GM23338 (cell line): ENCODE data around the gene DRG2. TPM values are rescaled to one million over a fixed set of nuclear protein-coding genes. Genes with fewer than 3 reads are reported as not detected.

Experiments
- ATAC-seq: fragments of 200-7000 bp; cut with Tn5 transposase; 3 replicates; pipeline ENCODE4 v1.9.1; 2020
- DNase-seq: peaks from one replicate; pipeline ENCODE4 v3.0.0-alpha.2; 2015; ENCODE audit warnings: low spot score
- H2AFZ ChIP-seq: fragments of 200-600 bp; sonication (generic); 2 replicates; pipeline ENCODE4 v1.8.0; 2016; ENCODE audit warnings: antibody characterized with exemption, mild to moderate bottlenecking, moderate library complexity
- H3F3A ChIP-seq: fragments of 200-600 bp; sonication (generic); replicated peaks from 2 replicates; pipeline ENCODE4 v1.8.0; 2017; ENCODE audit warnings: antibody characterized with exemption, mixed run types, low read depth
- H3K27ac ChIP-seq: fragments of 200-600 bp; sonication (generic); 2 replicates; pipeline ENCODE4 v1.6.1; 2016; ENCODE audit warnings: low read depth
- H3K27me3 ChIP-seq: fragments of 200-600 bp; sonication (generic); 2 replicates; pipeline ENCODE4 v1.8.0; 2016; ENCODE audit warnings: mild to moderate bottlenecking, mixed run types, moderate library complexity; ENCODE audit not compliant: insufficient read depth
- H3K36me3 ChIP-seq: fragments of 200-600 bp; sonication (generic); 2 replicates; pipeline ENCODE4 v1.8.0; 2016; ENCODE audit warnings: mild to moderate bottlenecking; ENCODE audit not compliant: insufficient read depth
- H3K4me1 ChIP-seq: fragments of 200-600 bp; sonication (generic); 2 replicates; pipeline ENCODE4 v1.8.0; 2016; ENCODE audit warnings: mild to moderate bottlenecking, moderate library complexity; ENCODE audit not compliant: insufficient read depth
- H3K4me2 ChIP-seq: fragments of 200-600 bp; sonication (generic); 2 replicates; pipeline ENCODE4 v1.7.1; 2017; ENCODE audit warnings: mixed run types
- H3K4me3 ChIP-seq: fragments of 200-600 bp; sonication (generic); 2 replicates; pipeline ENCODE4 v1.6.1; 2016; ENCODE audit warnings: mixed run types
- H3K79me2 ChIP-seq: fragments of 200-600 bp; sonication (generic); replicated peaks from 2 replicates; pipeline ENCODE4 v1.8.0; 2017; ENCODE audit warnings: mild to moderate bottlenecking; ENCODE audit not compliant: insufficient read depth
- H3K9me2 ChIP-seq: fragments of 200-600 bp; sonication (generic); 2 replicates; pipeline ENCODE4 v1.8.0; 2017; ENCODE audit not compliant: insufficient read depth
- H4K20me1 ChIP-seq: fragments of 200-600 bp; sonication (generic); replicated peaks from 2 replicates; pipeline ENCODE4 v1.8.0; 2017; ENCODE audit warnings: mild to moderate bottlenecking; ENCODE audit not compliant: insufficient read depth
- H3K27ac Mint-ChIP-seq: 2 replicates; pipeline ENCODE4 v1.8.0; 2020; ENCODE audit warnings: inconsistent platforms, mild to moderate bottlenecking, moderate library complexity, mixed read lengths
- H3K27me3 Mint-ChIP-seq: 3 replicates; pipeline ENCODE4 v1.8.0; 2022; ENCODE audit warnings: low read depth, mild to moderate bottlenecking, moderate library complexity, mixed read lengths, inconsistent platforms; ENCODE audit not compliant: insufficient read depth, poor library complexity
- H3K36me3 Mint-ChIP-seq: 3 replicates; pipeline ENCODE4 v1.8.0; 2021; ENCODE audit warnings: low read depth, mild to moderate bottlenecking, inconsistent platforms, moderate library complexity, mixed read lengths
- H3K4me1 Mint-ChIP-seq: 3 replicates; pipeline ENCODE4 v1.8.0; 2020; ENCODE audit warnings: mild to moderate bottlenecking, inconsistent platforms, mixed read lengths
- H3K4me3 Mint-ChIP-seq: 3 replicates; pipeline ENCODE4 v1.8.0; 2021; ENCODE audit warnings: moderate library complexity, mild to moderate bottlenecking, inconsistent platforms, mixed read lengths
- H3K9me3 Mint-ChIP-seq: 3 replicates; pipeline ENCODE4 v1.8.0; 2020; ENCODE audit warnings: moderate library complexity, mild to moderate bottlenecking, inconsistent platforms, mixed read lengths
- CREB1 ChIP-seq: fragments of 250-450 bp; sonication (Bioruptor Pico); IDR thresholded peaks from 2 replicates; pipeline ENCODE4 v1.5.0; 2020; ENCODE audit warnings: low read depth, mild to moderate bottlenecking, moderate library complexity
- EZH2 ChIP-seq: fragments of 200-600 bp; sonication (generic); IDR thresholded peaks from one replicate; pipeline ENCODE4 v1.8.0; 2017; ENCODE audit warnings: antibody characterized with exemption, mild to moderate bottlenecking, low read depth; ENCODE audit not compliant: unreplicated experiment
- EZH2phosphoT487 ChIP-seq: fragments of 200-600 bp; sonication (generic); IDR thresholded peaks from one replicate; pipeline ENCODE4 v1.8.1; 2018; ENCODE audit warnings: antibody characterized with exemption; ENCODE audit not compliant: unreplicated experiment
- JUNB ChIP-seq: IDR thresholded peaks from one replicate; pipeline ENCODE4 v1.6.1; 2016; ENCODE audit warnings: antibody characterized with exemption; ENCODE audit not compliant: unreplicated experiment
- NANOG ChIP-seq: IDR thresholded peaks from 2 replicates; pipeline ENCODE4 v1.6.1; 2016; ENCODE audit warnings: antibody characterized with exemption, borderline replicate concordance
- POLR2AphosphoS5 ChIP-seq: IDR thresholded peaks from 2 replicates; pipeline ENCODE4 v1.6.1; 2016; ENCODE audit warnings: antibody characterized with exemption, low read depth
- STAT1 ChIP-seq: IDR thresholded peaks from one replicate; pipeline ENCODE4 v1.6.1; 2016; ENCODE audit warnings: antibody characterized with exemption; ENCODE audit not compliant: unreplicated experiment
- ZNF114 ChIP-seq: fragments of 250-450 bp; sonication (Bioruptor Pico); IDR thresholded peaks from 2 replicates; pipeline ENCODE4 v1.5.0; 2020; ENCODE audit warnings: mild to moderate bottlenecking, moderate library complexity
- ZNF331 ChIP-seq: fragments of 250-450 bp; sonication (Bioruptor Pico); IDR thresholded peaks from 2 replicates; pipeline ENCODE4 v1.5.0; 2020; ENCODE audit warnings: low read depth, mild to moderate bottlenecking, moderate library complexity
- polyA plus RNA-seq: library from polyadenylated mRNA; unstranded; fragments of >200 nt; fragmentation: Nextera tagmentation; extraction: Ambion mirVana; gene quantifications from 2 replicates; pipeline ENCODE4 v1.2.1, GENCODE V29; 2016
- total RNA-seq: library from RNA; depleted of rRNA; stranded (reverse); fragments of >200 nt; shearing (Covaris generic); gene quantifications from 2 replicates; pipeline ENCODE4 v1.2.3, GENCODE V29; 2014
- TF ChIP-seq, protein P1 (sequence below): fragments of 250-450 bp; sonication (Bioruptor Pico); IDR thresholded peaks from 2 replicates; pipeline ENCODE4 v1.5.0; 2020; ENCODE audit warnings: mild to moderate bottlenecking, moderate library complexity
- TF ChIP-seq, protein P2 (sequence below), 2 experiments: fragments of 200-600 bp in 1 of 2; sonication (generic) in 1 of 2; conservative IDR thresholded peaks; 2 replicates each; pipeline versions ENCODE4 v1.5.1 to v1.6.1; 2016 to 2017; ENCODE audit warnings: antibody characterized with exemption in 2 of 2, low read depth in 2 of 2, mild to moderate bottlenecking in 2 of 2, moderate library complexity in 1 of 2
- TF ChIP-seq, protein P3 (sequence below): IDR thresholded peaks from 2 replicates; pipeline ENCODE4 v1.6.1; 2016; ENCODE audit warnings: antibody characterized with exemption
- TF ChIP-seq, protein P4 (sequence below): IDR thresholded peaks from one replicate; pipeline ENCODE4 v1.6.1; 2018; ENCODE audit warnings: antibody characterized with exemption; ENCODE audit not compliant: unreplicated experiment

DRG2 gene
- total and polyA plus RNA-seq, 2 experiments from 2014 or later = 36.2 to 48.0 TPM

DNA sequence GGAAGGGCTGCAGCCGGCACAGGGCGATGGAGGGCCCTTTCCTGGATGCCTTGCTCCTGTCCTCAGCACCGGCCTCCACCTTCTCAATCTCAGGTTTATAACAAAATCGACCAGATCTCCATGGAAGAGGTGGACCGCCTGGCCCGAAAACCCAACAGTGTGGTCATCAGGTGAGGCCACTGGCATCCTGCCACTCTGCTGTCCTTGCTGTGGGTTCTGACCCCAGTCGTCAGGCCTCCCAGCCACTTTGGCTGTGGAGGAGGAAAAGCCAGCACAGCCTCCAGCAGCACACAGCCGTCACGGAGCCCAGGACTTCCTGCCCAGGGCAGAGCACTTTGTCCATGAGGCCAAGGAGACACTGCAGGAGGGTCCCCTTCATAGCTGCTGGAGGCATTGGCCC lies 14.1 kb downstream of the DRG2 start:
- Mint-ChIP-seq H3K4me3 (no peak overlapping the region), H3K9me3 (no peaks in the 10 kb centered on the region), H3K27me3 (peaks cover 5% of the 10 kb centered on the region), H3K27ac (no peak overlapping the region), H3K36me3 (peaks cover 7% of the 10 kb centered on the region), H3K4me1 (no peaks in the 10 kb centered on the region)
- ATAC-seq = no peak
- no peaks in the 10 kb centered on the region for H3K27me3 ChIP-seq
- DNase-seq = no peak
- no peaks in the 10 kb centered on the region for H3K4me1 ChIP-seq
- H3F3A ChIP-seq = no peaks in the 10 kb centered on the region
- no peaks in the 10 kb centered on the region for H3K9me2 ChIP-seq
- H2AFZ ChIP-seq = no peak overlapping the region
- H3K4me3 ChIP-seq = no peak overlapping the region
- no peaks in the 10 kb centered on the region for H4K20me1 ChIP-seq
- TF ChIP-seq CREB1 (no peak), STAT1 (no peak), ZNF331 (CRISPR knock-in tag) (no peak), ZNF114 (CRISPR knock-in tag) (no peak), EZH2 (no peak), NANOG (no peak), POLR2AphosphoS5 (no peak), JUNB (no peak), EZH2phosphoT487 (no peak)
- TF ChIP-seq, protein P1, sequence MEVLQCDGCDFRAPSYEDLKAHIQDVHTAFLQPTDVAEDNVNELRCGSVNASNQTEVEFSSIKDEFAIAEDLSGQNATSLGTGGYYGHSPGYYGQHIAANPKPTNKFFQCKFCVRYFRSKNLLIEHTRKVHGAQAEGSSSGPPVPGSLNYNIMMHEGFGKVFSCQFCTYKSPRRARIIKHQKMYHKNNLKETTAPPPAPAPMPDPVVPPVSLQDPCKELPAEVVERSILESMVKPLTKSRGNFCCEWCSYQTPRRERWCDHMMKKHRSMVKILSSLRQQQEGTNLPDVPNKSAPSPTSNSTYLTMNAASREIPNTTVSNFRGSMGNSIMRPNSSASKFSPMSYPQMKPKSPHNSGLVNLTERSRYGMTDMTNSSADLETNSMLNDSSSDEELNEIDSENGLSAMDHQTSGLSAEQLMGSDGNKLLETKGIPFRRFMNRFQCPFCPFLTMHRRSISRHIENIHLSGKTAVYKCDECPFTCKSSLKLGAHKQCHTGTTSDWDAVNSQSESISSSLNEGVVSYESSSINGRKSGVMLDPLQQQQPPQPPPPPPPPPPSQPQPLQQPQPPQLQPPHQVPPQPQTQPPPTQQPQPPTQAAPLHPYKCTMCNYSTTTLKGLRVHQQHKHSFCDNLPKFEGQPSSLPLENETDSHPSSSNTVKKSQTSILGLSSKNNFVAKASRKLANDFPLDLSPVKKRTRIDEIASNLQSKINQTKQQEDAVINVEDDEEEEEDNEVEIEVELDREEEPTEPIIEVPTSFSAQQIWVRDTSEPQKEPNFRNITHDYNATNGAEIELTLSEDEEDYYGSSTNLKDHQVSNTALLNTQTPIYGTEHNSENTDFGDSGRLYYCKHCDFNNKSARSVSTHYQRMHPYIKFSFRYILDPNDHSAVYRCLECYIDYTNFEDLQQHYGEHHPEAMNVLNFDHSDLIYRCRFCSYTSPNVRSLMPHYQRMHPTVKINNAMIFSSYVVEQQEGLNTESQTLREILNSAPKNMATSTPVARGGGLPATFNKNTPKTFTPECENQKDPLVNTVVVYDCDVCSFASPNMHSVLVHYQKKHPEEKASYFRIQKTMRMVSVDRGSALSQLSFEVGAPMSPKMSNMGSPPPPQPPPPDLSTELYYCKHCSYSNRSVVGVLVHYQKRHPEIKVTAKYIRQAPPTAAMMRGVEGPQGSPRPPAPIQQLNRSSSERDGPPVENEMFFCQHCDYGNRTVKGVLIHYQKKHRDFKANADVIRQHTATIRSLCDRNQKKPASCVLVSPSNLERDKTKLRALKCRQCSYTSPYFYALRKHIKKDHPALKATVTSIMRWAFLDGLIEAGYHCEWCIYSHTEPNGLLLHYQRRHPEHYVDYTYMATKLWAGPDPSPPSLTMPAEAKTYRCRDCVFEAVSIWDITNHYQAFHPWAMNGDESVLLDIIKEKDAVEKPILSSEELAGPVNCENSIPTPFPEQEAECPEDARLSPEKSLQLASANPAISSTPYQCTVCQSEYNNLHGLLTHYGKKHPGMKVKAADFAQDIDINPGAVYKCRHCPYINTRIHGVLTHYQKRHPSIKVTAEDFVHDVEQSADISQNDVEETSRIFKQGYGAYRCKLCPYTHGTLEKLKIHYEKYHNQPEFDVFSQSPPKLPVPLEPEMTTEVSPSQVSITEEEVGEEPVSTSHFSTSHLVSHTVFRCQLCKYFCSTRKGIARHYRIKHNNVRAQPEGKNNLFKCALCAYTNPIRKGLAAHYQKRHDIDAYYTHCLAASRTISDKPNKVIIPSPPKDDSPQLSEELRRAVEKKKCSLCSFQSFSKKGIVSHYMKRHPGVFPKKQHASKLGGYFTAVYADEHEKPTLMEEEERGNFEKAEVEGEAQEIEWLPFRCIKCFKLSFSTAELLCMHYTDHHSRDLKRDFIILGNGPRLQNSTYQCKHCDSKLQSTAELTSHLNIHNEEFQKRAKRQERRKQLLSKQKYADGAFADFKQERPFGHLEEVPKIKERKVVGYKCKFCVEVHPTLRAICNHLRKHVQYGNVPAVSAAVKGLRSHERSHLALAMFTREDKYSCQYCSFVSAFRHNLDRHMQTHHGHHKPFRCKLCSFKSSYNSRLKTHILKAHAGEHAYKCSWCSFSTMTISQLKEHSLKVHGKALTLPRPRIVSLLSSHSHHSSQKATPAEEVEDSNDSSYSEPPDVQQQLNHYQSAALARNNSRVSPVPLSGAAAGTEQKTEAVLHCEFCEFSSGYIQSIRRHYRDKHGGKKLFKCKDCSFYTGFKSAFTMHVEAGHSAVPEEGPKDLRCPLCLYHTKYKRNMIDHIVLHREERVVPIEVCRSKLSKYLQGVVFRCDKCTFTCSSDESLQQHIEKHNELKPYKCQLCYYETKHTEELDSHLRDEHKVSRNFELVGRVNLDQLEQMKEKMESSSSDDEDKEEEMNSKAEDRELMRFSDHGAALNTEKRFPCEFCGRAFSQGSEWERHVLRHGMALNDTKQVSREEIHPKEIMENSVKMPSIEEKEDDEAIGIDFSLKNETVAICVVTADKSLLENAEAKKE (CRISPR knock-in tag) = no peak
- TF ChIP-seq, protein P2, sequence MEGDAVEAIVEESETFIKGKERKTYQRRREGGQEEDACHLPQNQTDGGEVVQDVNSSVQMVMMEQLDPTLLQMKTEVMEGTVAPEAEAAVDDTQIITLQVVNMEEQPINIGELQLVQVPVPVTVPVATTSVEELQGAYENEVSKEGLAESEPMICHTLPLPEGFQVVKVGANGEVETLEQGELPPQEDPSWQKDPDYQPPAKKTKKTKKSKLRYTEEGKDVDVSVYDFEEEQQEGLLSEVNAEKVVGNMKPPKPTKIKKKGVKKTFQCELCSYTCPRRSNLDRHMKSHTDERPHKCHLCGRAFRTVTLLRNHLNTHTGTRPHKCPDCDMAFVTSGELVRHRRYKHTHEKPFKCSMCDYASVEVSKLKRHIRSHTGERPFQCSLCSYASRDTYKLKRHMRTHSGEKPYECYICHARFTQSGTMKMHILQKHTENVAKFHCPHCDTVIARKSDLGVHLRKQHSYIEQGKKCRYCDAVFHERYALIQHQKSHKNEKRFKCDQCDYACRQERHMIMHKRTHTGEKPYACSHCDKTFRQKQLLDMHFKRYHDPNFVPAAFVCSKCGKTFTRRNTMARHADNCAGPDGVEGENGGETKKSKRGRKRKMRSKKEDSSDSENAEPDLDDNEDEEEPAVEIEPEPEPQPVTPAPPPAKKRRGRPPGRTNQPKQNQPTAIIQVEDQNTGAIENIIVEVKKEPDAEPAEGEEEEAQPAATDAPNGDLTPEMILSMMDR (conservative IDR thresholded peaks at IDR 0.05; ENCODE audit: low read depth in 2 of 2) = no peak
- TF ChIP-seq, protein P3, sequence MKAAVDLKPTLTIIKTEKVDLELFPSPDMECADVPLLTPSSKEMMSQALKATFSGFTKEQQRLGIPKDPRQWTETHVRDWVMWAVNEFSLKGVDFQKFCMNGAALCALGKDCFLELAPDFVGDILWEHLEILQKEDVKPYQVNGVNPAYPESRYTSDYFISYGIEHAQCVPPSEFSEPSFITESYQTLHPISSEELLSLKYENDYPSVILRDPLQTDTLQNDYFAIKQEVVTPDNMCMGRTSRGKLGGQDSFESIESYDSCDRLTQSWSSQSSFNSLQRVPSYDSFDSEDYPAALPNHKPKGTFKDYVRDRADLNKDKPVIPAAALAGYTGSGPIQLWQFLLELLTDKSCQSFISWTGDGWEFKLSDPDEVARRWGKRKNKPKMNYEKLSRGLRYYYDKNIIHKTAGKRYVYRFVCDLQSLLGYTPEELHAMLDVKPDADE = no peak
- TF ChIP-seq, protein P4, sequence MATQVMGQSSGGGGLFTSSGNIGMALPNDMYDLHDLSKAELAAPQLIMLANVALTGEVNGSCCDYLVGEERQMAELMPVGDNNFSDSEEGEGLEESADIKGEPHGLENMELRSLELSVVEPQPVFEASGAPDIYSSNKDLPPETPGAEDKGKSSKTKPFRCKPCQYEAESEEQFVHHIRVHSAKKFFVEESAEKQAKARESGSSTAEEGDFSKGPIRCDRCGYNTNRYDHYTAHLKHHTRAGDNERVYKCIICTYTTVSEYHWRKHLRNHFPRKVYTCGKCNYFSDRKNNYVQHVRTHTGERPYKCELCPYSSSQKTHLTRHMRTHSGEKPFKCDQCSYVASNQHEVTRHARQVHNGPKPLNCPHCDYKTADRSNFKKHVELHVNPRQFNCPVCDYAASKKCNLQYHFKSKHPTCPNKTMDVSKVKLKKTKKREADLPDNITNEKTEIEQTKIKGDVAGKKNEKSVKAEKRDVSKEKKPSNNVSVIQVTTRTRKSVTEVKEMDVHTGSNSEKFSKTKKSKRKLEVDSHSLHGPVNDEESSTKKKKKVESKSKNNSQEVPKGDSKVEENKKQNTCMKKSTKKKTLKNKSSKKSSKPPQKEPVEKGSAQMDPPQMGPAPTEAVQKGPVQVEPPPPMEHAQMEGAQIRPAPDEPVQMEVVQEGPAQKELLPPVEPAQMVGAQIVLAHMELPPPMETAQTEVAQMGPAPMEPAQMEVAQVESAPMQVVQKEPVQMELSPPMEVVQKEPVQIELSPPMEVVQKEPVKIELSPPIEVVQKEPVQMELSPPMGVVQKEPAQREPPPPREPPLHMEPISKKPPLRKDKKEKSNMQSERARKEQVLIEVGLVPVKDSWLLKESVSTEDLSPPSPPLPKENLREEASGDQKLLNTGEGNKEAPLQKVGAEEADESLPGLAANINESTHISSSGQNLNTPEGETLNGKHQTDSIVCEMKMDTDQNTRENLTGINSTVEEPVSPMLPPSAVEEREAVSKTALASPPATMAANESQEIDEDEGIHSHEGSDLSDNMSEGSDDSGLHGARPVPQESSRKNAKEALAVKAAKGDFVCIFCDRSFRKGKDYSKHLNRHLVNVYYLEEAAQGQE = no peak
- H3K27ac ChIP-seq = no peak overlapping the region
- no peaks in the 10 kb centered on the region for H3K79me2 ChIP-seq
- no peak overlapping the region for H3K4me2 ChIP-seq
- H3K36me3 ChIP-seq = no peaks in the 10 kb centered on the region
